ENCODE results near the gene ZBED5. TPM values are rescaled to one million over a fixed set of nuclear protein-coding genes. Genes with fewer than 3 reads are reported as not detected.
"Not testable (repeated sequence)": the region's sequence is repeated elsewhere in the genome, so short reads cannot be mapped to it uniquely, and the experiment has no call there.

ZBED5 gene
- total RNA-seq, 1 donor from 2014 or later, result 95.0 TPM

GRCh38 chr11:10838881-10839280 is 19.0 kb downstream of the ZBED5 start:
- DNase-seq (ENCODE audit: low spot score, unreplicated experiment), result no peak
- Mint-ChIP-seq H3K9me3 (ENCODE audit: low read depth) (peaks cover 4% of the 10 kb centered on the region), H3K27ac (no peak overlapping the region), H3K4me1 (ENCODE audit: low read depth) (peaks cover 3% of the 10 kb centered on the region), H3K4me3 (ENCODE audit: low read depth) (no peak overlapping the region), H3K36me3 (ENCODE audit: insufficient read depth) (no peaks in the 10 kb centered on the region), H3K27me3 (peaks cover 4% of the 10 kb centered on the region)
- no peak for TF ChIP-seq CTCF (IDR thresholded peaks at IDR 0.05; ENCODE audit: unreplicated experiment)

GRCh38 chr11:10838083-10838482 is 19.8 kb downstream of the ZBED5 start:
- no peak for TF ChIP-seq CTCF (IDR thresholded peaks at IDR 0.05; ENCODE audit: unreplicated experiment)
- no peak for DNase-seq (ENCODE audit: low spot score, unreplicated experiment)
- Mint-ChIP-seq H3K36me3 (ENCODE audit: insufficient read depth) (no peaks in the 10 kb centered on the region), H3K9me3 (ENCODE audit: low read depth) (peaks cover 4% of the 10 kb centered on the region), H3K4me3 (ENCODE audit: low read depth) (no peak overlapping the region), H3K27me3 (peaks cover 4% of the 10 kb centered on the region), H3K4me1 (ENCODE audit: low read depth) (peaks cover 3% of the 10 kb centered on the region), H3K27ac (no peak overlapping the region)

- not testable (repeated sequence) for H3K9me3 Mint-ChIP-seq (ENCODE audit: low read depth); H3K4me3 Mint-ChIP-seq (ENCODE audit: low read depth); DNase-seq (ENCODE audit: low spot score, unreplicated experiment); H3K27me3 Mint-ChIP-seq; H3K4me1 Mint-ChIP-seq (ENCODE audit: low read depth); H3K36me3 Mint-ChIP-seq (ENCODE audit: insufficient read depth); H3K27ac Mint-ChIP-seq
Observed at GRCh38 chr11:10836884-10837283, 21.0 kb downstream of the ZBED5 start.

- Mint-ChIP-seq H3K27ac (no peak overlapping the region), H3K4me3 (ENCODE audit: low read depth) (no peak overlapping the region), H3K4me1 (ENCODE audit: low read depth) (no peaks in the 10 kb centered on the region), H3K27me3 (peaks cover 3% of the 10 kb centered on the region), H3K36me3 (ENCODE audit: insufficient read depth) (no peaks in the 10 kb centered on the region), H3K9me3 (ENCODE audit: low read depth) (no peaks in the 10 kb centered on the region)
- no peak for DNase-seq (ENCODE audit: low spot score, unreplicated experiment)
- TF ChIP-seq CTCF (IDR thresholded peaks at IDR 0.05; ENCODE audit: unreplicated experiment), result no peak
Observed at GRCh38 chr11:10829139-10829538, 28.7 kb downstream of the ZBED5 start.

GRCh38 chr11:10828402-10828801 is 29.5 kb downstream of the ZBED5 start:
- no peaks in the 10 kb centered on the region for H3K9me3 Mint-ChIP-seq (ENCODE audit: low read depth)
- no peak for TF ChIP-seq CTCF (IDR thresholded peaks at IDR 0.05; ENCODE audit: unreplicated experiment)
- no peak for DNase-seq (ENCODE audit: low spot score, unreplicated experiment)
- no peak overlapping the region for H3K27ac Mint-ChIP-seq
- H3K27me3 Mint-ChIP-seq, result peaks cover 3% of the 10 kb centered on the region
- no peaks in the 10 kb centered on the region for H3K36me3 Mint-ChIP-seq (ENCODE audit: insufficient read depth)
- H3K4me1 Mint-ChIP-seq (ENCODE audit: low read depth), result no peaks in the 10 kb centered on the region
- no peak overlapping the region for H3K4me3 Mint-ChIP-seq (ENCODE audit: low read depth)

GRCh38 chr11:10824888-10825287 is 33.0 kb downstream of the ZBED5 start:
- Mint-ChIP-seq H3K9me3 (ENCODE audit: low read depth) (no peaks in the 10 kb centered on the region), H3K4me3 (ENCODE audit: low read depth) (no peak overlapping the region), H3K4me1 (ENCODE audit: low read depth) (peaks cover 10% of the 10 kb centered on the region)

More at GRCh38 chr11:10824888-10825287, 33.0 kb downstream of the ZBED5 start:
- no peak for TF ChIP-seq CTCF (IDR thresholded peaks at IDR 0.05; ENCODE audit: unreplicated experiment)
- DNase-seq (ENCODE audit: low spot score, unreplicated experiment), result no peak
- H3K36me3 Mint-ChIP-seq (ENCODE audit: insufficient read depth), result no peaks in the 10 kb centered on the region
- no peak overlapping the region for H3K27ac Mint-ChIP-seq
- H3K27me3 Mint-ChIP-seq, result no peaks in the 10 kb centered on the region

Measured in progenitor cell of endocrine pancreas (in vitro differentiated cells).